Superior temporal gyrus (tissue), 1 donor: ENCODE results near the gene GJB5.

Experiments used
- DNase-seq: peaks from one replicate; pipeline ENCODE4 v3.0.0-alpha.2; 2016; ENCODE audit errors: extremely low spot score

The GJB5 gene

DNA sequence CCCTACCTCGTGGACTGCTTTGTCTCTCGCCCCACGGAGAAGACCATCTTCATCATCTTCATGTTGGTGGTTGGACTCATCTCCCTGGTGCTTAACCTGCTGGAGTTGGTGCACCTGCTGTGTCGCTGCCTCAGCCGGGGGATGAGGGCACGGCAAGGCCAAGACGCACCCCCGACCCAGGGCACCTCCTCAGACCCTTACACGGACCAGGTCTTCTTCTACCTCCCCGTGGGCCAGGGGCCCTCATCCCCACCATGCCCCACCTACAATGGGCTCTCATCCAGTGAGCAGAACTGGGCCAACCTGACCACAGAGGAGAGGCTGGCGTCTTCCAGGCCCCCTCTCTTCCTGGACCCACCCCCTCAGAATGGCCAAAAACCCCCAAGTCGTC lies 39.9 kb downstream of the GJB5 start:
- no peak for DNase-seq

DNA sequence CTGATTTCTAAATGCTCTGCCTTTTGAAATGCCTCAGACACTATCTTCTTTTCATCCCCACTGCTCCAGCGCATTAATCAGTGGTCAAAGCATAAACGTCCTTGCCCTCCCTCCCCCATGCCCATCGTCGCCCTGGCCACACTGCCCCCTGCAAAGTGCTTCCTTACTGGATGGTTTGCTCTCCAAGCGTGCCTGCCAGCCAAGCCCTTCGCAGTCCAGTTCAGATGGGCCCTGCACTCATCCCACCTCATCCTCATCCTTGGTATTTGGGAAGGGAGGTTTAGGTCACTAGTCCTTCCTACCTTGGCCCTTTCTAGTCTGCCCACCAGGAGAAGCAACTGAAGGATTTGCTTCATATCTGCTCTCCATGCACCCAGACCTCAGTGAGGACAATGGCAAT lies 41.1 kb downstream of the GJB5 start:
- DNase-seq: no peak

DNA sequence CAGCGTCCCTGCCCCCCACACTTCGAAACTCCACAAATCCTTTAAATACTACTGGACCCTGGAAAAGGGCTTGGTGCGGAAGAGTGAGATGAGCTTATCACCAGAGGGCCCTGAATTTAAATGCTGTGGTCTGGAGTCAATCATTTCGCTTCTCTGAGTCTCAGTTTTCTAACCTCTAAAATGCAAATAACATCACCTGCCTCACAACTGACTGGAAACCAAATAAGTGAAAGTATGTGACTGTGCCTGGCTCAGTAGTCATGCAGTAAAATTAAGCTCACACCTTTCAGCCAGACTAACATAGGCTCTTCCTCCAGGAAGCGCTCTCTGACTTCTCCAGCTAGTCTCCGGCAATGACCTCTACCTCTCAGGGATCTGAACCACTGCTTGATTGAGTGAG lies 42.1 kb downstream of the GJB5 start:
- DNase-seq: no peak

DNA sequence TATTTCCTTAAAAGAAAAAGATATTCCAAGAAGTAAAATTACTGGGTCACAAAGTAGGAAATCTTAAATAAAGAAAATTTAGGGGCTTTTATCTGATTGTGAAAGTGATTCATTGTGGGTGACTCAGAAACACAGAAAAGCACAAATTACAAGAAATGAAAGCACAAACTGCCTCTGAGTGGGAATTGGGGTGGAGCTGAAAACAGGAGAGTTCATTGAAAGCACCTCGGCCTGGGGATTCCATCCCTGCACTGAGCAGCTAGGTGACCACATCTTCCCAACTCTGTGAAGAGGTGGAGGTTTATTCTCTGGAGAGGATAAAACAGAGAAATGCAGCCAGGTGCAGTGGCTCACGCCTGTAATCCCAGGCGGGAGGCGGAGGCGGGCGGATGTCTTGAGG lies 45.4 kb downstream of the GJB5 start:
- DNase-seq: no peak

DNA sequence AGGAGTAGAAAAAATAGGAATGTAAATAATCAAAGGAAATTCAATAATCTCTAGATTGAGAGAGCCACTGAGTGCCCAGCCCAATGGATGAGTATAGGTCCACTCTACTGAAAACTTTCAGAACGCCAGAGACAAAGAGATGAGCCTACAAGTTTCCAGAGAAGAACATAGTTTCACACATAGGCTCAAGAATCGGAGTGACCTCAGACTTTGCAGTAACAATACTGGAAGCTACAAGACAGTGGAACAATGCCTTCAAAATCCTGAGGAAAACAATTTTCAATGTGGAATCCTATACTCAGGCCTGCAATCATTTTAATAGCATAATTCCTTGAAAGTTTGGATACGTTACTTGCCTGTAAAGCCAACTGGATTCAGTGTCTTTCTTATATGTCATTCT lies 48.9 kb downstream of the GJB5 start:
- DNase-seq: no peak

DNA sequence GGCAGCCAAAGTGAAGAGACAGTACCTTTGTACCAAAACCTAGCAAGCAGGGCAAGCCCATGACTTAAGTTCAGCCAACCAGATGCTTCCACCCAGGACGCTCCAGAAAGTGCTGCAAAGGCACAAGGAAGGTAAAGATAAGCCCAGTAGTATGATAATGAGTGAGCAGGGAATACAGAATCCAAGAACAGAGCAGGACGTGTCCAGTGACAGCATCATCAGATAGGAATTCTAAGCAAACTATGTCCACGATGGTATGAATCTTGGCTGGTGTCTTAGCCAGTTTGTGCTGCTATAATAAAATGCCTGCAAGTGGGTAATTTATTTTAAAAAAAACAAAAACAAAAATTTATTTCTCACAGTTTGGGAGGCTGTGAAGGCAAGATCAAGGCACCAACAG lies 51.5 kb downstream of the GJB5 start:
- no peak for DNase-seq
